Measurements from ENCODE around the gene GPATCH2L.
A peak's percentile ranks its signal among the peaks of the same experiment; 100 is the strongest.

Gene GPATCH2L

DNA sequence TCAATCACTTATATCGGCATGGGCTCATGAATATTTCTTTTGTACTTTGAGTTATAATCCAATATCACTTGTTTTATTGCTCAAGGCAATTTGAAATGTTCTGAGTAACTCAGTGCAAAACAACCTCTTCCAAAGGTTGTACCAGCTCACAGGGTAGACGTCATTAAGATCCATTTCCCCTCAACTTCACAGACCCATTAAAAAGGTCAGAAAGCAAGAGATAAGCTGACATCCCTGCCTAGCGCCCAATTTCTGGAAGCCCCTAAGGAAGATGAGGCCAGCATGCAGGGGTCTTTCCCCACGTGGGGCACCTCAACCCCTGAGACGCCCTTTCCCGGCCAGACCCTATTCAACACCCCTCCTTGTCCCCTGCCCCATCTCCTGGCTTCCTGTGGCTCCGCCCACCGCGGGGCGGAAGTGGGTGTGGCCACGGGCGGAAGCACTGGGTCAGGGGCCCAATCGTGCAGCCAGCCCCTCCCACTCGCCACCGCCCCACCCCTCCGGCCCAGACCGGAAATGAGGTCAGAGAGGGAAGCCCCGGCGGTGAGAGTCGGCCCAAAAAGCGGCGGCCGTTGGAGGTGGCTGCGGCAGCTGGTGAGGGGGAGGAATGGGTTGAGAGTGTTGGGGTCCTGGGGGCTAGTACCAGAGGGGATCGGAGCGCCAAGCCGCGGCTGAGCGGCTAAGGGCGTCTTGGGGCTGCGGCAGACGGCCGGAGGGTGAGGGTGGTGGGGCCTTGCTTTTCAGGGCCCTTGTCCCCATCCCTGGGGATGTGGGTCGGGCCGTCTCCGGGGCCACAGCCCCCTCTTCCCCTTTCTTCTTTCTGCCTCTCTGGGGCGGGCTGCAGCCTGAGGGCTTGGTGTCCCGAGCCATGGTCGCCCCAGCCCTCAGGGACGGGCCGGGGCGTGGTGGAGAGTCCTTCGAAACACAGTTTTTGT is at the start of gene GPATCH2L:
GPATCH2L (plus strand) TSS at position 525 of the 935 bp plus-strand sequence. CDS start 2,442 bp downstream, outside the sequence.
- H3K4me3 ChIP-seq (ENCODE audit: low read depth, low read length) = peak within 1 kb of the TSS; percentile 95
- peak; percentile 89 for DNase-seq (ENCODE audit: low read depth)
- TF ChIP-seq, protein P1, sequence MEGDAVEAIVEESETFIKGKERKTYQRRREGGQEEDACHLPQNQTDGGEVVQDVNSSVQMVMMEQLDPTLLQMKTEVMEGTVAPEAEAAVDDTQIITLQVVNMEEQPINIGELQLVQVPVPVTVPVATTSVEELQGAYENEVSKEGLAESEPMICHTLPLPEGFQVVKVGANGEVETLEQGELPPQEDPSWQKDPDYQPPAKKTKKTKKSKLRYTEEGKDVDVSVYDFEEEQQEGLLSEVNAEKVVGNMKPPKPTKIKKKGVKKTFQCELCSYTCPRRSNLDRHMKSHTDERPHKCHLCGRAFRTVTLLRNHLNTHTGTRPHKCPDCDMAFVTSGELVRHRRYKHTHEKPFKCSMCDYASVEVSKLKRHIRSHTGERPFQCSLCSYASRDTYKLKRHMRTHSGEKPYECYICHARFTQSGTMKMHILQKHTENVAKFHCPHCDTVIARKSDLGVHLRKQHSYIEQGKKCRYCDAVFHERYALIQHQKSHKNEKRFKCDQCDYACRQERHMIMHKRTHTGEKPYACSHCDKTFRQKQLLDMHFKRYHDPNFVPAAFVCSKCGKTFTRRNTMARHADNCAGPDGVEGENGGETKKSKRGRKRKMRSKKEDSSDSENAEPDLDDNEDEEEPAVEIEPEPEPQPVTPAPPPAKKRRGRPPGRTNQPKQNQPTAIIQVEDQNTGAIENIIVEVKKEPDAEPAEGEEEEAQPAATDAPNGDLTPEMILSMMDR (conservative IDR thresholded peaks at IDR 0.05; ENCODE audit: low read depth, low read length) = no peak

DNA sequence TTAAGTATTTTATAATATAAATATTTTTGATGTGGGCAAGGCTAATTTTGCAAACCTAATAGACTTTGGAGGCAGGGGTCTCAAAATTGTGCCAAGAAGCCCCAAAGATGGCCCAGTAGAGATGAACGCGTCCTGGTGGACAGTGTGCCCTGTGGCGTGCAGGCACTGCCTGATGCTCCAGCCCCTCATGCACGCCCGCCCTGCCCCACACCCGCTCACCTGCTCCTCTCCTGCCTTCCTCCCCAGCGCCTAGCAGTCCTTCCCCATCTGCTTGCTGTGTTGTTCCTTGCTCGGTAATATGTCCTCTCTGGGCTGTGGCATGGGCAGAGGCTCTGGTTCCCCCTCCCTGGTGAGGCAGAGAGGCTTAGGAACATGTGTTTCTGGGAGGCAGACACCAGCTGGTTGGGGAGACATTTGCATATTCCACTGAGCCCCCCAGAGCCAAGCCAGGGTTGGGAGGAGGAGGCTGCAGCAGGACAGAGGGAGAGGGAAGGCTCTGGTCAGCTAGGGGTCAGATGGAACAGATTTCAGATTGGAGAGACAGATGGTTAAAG is 46.8 kb upstream of the GPATCH2L start:
- TF ChIP-seq, protein P1 (conservative IDR thresholded peaks at IDR 0.05; ENCODE audit: low read depth, low read length) = no peak
- DNase-seq (ENCODE audit: low read depth) = no peak

DNA sequence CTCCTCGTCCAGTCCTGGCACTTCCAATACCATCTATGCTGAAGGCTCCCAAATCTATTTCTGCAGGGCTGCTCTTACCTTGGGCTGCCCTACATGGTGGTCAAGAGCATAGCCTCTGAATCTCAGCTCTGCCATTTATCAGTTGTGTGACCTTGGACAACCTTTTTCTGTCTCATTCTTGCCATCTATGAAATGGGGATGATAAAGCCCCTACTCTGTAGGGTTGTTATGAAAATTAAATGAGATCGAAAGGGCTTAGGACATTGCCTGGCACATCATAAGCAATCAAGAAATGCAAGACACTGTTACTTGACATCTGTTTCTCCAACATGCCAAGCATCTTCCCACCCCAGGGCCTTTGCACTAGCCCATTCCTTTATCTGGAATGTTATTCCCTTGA is 45.5 kb upstream of the GPATCH2L start:
- no peak for DNase-seq (ENCODE audit: low read depth)
- TF ChIP-seq, protein P1 (conservative IDR thresholded peaks at IDR 0.05; ENCODE audit: low read depth, low read length) = no peak
- no peak overlapping the region for H3K4me3 ChIP-seq (ENCODE audit: low read depth, low read length)

More for the DNA sequence above, 46.8 kb upstream of the GPATCH2L start:
- no peak overlapping the region for H3K4me3 ChIP-seq (ENCODE audit: low read depth, low read length)

DNA sequence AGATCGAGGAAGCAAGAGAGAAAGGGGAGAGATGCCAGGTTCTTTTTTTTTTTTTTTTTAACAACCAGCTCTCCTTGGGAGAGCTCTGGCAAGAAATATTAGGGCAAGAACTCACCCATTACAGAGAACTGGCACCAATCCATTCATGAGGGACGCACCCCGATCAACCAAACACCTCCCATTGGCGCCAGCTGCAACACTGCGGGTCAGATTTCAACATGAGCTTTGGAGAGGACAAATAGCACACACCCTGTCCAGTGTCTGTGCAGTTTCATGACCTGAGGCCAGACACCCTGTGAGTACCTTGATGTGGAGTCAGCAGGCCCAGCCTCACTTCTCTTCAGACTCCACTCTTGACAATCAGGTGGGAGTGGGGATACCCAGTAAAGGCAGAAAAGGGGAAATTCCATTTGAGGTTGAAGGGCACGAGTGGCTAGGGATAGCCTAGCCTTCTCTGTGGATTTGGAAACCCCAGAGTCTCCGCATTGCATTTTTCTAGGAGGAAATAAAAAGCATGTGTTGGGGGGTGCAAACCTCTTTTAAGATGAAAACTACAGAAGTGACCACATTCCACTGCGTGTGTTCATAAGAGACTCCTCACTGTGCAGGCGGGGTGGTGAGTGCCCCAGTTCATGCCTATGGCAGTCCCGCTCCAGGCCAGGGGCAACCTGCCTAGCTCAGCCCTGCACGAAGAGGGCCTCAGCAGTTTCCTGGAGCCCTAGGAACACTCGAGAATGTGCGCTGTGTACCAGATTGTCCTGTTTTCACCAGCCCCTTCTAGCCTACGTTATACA is 42.4 kb upstream of the GPATCH2L start:
- no peak for DNase-seq (ENCODE audit: low read depth)
- TF ChIP-seq, protein P1 (conservative IDR thresholded peaks at IDR 0.05; ENCODE audit: low read depth, low read length) = no peak
- no peak overlapping the region for H3K4me3 ChIP-seq (ENCODE audit: low read depth, low read length)

DNA sequence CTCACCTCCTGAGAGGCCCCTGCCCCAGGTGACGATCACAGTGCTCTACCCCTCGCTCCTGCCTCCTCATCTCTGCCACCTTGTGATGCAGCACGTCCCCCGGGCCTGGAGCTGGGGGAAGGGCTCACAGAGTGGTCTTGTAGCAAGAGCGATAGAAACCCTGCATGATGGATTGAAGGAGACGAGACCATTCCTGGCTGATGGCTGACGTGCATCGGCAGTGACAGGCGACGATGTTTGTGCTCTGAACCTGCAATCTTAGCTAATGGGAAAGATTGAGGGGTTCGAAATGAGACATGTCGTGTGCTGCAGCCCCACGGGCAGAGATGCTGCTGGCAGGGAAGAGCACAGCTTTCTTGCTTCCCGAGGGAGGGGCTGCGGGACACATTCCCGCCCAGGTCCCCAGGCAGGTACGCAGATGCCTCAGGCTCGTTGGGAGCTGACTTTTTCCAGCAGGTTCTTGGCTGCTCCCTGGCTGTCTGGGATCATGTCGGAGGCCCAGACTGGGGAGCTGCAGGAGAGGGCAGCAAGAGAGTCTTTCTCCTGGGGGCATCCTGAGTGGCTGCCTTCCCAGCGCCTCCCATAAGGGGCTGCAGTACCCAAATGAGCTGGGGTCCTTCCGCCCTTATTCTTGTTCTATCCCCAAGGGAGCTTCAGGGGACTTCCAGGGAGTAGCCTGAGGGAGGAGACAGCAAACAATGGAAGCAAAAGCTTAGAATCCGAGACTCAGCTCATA is 38.7 kb upstream of the GPATCH2L start:
- H3K4me3 ChIP-seq (ENCODE audit: low read depth, low read length) = no peak overlapping the region
- no peak for DNase-seq (ENCODE audit: low read depth)
- TF ChIP-seq, protein P1 (conservative IDR thresholded peaks at IDR 0.05; ENCODE audit: low read depth, low read length) = no peak

DNA sequence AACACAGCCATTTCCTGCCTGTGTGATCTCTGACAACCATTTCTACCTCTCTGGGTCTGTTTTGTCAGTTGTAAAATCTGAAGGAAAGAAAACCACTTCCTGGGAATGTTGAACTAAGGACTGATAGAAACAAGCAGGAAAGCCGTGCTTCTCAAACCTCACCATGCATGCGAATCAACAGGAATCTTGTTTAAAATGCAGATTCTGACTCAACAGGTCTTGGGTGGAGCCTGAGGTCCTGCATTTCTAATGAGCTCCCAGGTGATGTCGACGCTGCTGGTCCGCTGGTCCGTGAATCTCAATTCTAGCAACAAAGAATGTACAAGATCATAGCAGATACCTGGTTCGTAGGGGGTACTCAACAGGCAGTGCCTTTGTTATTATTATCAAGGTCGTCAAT is 38.0 kb upstream of the GPATCH2L start:
- TF ChIP-seq, protein P1 (conservative IDR thresholded peaks at IDR 0.05; ENCODE audit: low read depth, low read length) = no peak

More for the DNA sequence above, 38.0 kb upstream of the GPATCH2L start:
- H3K4me3 ChIP-seq (ENCODE audit: low read depth, low read length) = no peak overlapping the region
- DNase-seq (ENCODE audit: low read depth) = no peak

All from choroid plexus epithelial cell (primary cell).